GM18517 (cell line): ENCODE data around the gene CXCL1.

ENCODE experiments used
- ATAC-seq: cut with Tn5 transposase; IDR thresholded peaks from one replicate; pipeline ENCODE4 v1.9.1; 2021; ENCODE audit warnings: mild to moderate bottlenecking, moderate library complexity; ENCODE audit not compliant: unreplicated experiment

The CXCL1 gene

DNA sequence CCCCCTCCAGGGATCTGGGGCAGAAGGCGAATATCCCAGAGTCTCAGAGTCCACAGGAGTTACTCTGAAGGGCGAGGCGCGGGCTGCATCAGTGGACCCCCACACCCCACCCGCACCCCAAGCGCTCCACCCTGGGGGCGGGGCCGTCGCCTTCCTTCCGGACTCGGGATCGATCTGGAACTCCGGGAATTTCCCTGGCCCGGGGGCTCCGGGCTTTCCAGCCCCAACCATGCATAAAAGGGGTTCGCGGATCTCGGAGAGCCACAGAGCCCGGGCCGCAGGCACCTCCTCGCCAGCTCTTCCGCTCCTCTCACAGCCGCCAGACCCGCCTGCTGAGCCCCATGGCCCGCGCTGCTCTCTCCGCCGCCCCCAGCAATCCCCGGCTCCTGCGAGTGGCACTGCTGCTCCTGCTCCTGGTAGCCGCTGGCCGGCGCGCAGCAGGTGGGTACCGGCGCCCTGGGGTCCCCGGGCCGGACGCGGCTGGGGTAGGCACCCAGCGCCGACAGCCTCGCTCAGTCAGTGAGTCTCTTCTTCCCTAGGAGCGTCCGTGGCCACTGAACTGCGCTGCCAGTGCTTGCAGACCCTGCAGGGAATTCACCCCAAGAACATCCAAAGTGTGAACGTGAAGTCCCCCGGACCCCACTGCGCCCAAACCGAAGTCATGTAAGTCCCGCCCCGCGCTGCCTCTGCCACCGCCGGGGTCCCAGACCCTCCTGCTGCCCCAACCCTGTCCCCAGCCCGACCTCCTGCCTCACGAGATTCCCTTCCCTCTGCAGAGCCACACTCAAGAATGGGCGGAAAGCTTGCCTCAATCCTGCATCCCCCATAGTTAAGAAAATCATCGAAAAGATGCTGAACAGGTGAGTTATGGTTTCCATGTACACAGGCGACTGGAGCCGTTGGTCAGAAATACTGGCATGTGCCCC is at the start of gene CXCL1:
Gene CXCL1, plus strand, starts transcription at position 264 of the 926 bp plus-strand sequence. Its CDS starts 78 bp downstream, at position 342.
- no peak for ATAC-seq

DNA sequence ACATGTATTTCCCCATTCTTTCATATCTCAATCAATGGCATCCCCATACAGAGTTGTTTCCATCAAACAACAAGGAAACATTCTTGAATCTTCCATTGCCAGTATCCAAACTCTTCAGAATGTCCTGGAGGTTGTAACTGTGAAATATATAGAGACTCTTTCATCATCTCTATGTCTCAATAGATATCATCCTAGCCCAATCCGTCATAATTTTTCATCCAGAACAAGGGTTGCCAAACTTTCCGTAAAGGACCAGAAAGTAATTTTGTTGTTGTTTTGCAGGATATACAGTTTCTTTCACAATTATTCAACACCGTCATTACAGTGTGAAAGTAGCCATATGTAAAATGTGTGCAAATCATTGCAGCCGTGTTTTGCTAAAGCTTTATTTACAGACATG is 47.9 kb upstream of the CXCL1 start:
- no peak for ATAC-seq

DNA sequence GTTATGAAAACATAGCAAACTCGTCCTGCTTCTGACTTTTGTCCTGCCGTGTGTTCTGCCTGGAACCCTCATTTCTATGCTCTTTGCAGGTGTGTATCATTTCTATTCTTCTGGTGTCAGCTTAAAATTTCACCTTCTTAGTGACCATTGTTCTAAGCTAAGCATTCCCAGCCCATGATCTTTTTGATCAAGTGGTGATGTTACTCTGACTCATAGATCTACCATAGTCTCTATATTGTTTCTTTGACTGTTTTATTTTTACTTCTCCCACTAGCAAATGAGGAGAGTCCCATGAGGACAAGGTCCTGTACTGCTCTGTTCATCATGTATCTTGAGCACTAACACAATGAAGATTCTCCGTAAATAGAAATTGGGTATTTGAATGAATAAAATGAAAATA is 46.8 kb upstream of the CXCL1 start:
- no peak for ATAC-seq

DNA sequence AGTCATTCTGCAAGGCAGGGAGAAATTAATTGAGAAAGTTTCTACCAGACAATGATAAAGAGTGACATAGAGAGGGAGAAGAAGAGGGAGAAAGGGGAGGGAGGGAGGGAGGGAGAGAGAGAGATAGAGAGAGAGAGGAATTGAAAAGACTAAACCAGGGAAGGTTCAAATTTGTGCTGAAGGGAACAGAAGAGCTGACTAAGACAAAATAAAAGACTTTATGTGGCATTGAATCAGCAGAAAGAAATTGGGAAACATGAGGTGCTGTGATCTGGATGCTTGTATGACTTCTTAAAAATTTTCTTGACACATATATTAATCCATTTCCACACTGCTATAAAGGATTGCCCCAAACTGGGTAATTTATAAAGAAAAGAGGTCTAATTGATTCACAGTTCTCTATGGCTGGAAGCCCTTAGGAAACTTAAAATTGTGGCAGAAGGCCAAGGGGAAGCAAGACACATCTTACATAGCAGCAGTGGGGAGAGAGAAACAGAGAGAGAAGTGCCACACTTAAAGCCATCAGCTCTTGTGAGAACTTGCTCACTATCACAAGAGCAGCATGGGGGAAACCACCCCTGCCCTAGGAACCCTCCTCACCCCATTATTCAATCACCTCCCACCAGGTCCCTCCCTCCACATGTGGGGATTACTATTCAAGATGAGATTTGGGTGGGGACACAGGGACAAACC is 46.2 kb upstream of the CXCL1 start:
- no peak for ATAC-seq

DNA sequence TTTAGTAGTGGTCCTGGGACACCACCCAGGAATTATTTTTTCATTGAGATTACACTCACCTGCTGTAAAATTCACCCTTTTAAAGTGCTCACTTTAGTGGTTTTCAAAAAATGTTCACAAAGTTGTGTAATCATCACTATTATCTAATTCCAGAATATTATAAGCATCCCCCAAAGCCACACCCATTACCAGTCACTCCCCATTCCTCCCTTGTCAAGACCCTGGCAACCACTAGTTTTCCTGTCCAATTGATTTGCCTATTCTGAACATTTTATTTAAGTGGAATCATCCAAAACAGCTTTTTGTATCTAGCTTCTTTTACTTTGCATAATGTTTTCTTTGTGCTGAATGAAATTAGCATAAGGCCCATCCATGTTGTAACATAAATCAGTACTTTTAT is 45.4 kb upstream of the CXCL1 start:
- ATAC-seq = no peak

DNA sequence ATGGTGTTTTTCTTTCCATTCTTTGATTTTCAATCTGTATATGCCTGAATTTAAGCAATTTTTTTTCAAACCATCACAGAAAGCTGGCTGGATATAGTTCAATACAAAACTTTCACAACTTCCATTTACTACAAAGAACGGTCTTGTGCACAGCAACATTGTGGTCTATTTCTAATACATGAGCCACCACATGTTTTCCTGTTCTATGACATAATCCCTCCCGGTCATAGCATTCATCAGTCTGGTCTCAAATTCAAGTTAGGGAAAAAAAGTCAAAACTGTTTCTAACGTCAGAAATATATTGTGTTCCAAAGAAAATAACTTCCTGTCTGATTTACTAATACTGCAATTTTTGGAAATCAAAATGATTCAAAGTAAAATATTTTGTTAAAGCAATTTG is 40.2 kb upstream of the CXCL1 start:
- no peak for ATAC-seq

DNA sequence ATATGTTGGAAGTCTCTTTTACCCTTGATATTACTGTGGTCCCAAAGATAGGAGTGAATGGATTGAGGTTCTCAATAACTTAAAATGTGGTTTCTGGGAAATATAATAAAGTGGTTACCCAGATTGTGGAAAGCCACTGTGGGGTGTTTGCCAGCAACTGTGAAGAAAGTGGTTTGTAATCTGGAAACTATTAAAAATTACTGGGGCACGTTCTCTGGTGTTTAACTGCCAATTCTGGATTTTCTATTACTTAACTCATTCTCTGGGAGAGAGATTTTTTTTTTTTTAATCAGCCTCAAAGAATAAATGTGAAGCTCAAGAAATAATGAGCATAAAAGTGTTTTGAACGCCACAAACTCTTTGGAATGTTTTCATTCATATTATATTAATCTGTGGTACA is 37.6 kb upstream of the CXCL1 start:
- no peak for ATAC-seq

DNA sequence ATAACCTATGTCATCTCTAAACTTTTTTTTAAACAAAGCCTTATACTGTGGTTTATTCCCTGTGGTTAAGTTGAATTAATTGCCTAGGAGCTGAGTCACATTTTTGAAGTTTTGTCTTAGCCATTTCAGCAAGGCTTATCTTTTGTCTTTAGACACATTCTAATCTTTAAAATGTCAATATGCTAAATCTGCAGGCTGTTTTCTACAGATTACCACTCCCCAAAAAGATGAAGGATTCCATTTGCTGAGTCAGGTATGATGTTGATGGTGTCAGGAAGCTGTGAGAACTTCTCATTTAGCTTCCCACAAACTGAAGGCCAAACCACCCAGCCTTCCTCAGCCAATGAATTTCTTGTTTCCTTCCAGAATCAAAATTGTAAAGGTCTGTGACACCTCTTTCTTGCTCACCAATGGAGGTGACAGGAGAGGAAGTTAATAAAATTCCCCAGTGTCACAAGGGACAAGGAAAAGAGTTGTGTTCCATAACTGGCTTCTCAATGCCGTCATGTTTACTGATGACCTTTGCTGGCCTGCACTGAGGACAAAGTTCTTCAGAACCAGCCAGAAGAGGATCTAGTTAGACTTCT is 36.4 kb upstream of the CXCL1 start:
- no peak for ATAC-seq

DNA sequence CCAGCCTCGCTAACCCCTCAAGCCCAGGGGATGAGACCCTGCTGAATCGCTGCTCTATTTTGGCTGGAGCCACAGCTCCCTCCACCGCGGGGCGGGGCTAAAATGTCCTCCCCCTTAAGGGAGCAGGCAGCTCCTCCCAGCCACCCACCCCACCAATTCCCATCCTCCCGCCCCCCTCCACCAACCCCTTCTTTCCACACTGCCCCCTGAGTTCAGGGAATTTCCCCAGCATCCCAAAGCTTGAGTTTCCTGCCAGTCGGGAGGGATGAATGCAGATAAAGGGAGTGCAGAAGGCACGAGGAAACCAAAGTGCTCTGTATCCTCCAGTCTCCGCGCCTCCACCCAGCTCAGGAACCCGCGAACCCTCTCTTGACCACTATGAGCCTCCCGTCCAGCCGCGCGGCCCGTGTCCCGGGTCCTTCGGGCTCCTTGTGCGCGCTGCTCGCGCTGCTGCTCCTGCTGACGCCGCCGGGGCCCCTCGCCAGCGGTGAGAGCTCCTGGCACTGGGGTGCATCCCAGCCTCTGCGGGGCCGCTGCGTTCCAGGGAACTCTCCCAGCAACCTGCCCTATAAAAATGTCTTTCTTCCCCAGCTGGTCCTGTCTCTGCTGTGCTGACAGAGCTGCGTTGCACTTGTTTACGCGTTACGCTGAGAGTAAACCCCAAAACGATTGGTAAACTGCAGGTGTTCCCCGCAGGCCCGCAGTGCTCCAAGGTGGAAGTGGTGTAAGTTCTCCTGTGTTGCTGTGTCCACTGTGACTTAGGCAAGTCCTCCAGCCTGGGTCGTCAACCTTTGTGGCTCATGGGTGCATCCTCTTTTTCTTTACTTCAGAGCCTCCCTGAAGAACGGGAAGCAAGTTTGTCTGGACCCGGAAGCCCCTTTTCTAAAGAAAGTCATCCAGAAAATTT is 32.6 kb upstream of the CXCL1 start, which contains the start of gene CXCL6:
Gene CXCL6, plus strand, starts transcription at position 306 of the 907 bp plus-strand sequence. Its CDS starts 73 bp downstream, at position 379.
- no peak for ATAC-seq

DNA sequence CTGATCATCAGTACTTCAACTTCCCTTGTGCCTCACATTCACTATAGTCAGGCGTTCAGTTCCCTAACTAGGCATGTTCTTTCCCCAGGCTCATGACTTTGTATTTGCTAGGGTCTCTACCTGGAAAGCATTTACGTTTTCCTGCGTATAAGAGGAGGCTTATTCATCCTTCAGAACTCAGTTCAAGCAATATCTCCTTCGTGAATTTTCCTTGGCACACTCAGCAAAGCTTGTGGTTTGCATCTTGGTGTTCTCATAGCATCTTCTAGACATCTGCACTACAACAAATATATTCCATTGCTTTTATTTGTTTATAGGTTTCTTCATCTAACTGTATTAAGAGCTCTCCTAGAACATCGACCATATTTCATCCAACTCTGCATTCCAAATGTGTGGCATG is 30.1 kb upstream of the CXCL1 start:
- ATAC-seq = no peak

DNA sequence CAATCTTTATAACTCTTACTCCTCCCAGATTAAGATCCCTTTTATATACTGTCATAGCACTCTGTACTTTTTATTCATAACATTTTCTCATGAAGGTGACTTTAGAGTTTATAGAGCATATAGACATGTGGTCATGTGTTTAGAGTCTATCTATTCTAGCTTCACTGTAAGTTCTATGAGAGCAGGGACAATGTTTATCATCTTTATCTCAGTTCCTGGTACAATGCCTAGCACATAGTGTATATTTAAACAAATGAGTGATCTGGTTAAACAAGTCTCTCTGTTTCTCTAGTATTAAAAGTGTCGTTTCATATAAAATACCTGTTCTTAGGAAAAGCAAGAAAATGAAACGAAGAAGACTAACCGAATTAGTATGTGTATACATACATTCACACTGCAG is 29.5 kb upstream of the CXCL1 start:
- ATAC-seq = no peak

DNA sequence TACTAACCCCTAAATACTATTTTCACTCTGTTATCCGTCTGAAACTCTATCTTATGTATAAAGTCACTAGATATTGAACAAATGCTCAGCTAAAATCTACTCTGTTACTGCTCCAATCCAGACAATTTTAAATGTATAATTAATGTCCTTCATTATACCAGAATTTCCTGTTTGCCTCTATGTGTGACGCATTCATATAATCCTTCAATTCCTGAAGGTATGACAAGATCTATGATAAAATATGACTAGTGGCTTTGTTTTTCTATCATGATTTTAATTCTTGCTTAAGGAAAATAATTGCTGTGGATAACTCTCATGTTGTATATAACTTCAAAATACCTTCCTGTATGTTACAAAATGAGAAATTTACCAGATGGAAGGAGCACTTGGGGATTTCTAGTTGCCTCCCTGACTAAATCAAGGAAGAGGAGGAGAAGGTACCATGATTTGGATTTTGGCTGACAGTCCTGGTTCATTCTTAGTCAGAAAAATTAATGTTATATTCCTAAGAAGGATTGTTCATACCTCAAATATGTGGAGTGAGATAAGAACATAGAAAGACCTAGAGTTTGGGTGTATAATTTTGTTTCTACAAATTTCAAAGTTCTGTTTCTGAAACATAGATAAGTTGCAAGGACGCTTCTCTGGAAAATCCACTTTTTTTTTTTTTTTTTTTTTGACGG is 27.8 kb upstream of the CXCL1 start:
- no peak for ATAC-seq

DNA sequence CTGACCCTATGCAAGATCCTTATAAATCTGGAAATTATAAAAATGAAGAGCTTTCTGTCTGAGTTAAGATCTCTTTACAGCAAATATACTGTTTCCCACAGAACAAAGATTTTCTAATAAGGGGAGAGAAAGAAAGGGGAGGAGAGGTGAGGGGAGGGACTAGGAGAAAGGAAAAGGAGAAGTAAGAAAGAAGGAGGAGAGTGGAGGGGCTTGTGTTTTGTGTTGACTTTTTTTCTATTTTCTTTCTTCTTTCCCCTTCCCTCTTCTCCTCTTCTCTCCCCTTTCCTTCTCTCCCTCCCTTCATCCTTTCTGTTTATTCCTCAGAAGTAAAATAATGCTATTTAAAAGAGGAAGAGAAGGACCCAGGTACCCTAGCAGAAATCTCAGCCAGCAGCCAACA is 26.5 kb upstream of the CXCL1 start:
- no peak for ATAC-seq

DNA sequence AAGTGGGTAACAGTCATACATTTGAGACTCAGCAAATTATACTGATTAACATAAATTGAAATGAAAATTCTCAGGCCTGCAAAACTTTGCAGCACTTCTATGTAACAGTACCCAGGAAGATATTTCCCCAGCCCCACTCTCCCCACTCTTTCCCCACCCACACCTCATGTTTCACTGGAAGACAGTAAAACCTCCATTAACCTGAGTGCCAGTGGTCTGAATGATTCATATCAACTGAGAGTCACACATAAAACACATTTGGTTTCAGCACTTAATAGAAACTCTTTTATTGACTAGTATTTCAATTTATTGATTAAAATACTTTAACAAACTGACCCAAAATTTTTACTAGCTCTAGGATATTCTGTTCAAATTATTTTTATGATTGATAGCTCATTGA is 25.8 kb upstream of the CXCL1 start:
- no peak for ATAC-seq

DNA sequence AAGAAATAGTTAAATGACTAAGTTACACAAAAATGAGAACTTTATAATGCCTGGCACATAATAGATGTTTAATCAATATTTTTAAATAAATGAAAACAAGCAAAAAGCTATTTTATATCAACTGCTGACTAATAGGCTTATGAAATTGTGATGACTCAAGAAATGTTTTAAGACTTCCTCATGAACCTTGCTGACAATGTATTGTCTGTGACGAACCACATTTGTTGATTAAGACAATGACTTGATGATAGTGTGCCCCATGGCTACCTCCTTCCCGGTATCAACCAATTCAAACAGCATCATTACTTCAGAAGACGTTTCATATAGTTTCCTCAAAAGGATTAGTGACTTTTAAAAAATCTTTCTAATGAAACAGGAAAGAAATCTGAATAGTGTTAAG is 24.8 kb upstream of the CXCL1 start:
- ATAC-seq = no peak

DNA sequence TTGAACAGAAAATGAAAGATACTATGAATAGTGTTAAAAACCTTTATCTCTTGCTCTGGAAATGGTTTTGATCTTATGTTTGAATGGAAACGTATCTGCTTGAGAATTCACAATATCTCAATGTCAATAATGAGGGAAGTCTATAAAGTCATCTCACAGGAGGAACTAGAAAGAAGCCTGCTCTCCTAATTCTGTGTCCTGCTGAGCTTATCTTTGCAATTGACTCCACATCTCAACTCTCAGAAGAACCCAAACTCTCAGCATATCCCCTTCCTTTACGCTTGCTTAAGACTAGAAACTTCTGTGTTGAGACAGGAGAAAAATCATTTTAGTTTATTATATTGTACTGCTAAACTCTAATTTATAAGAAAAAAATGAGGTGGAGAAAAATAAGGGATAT is 24.4 kb upstream of the CXCL1 start:
- no peak for ATAC-seq

DNA sequence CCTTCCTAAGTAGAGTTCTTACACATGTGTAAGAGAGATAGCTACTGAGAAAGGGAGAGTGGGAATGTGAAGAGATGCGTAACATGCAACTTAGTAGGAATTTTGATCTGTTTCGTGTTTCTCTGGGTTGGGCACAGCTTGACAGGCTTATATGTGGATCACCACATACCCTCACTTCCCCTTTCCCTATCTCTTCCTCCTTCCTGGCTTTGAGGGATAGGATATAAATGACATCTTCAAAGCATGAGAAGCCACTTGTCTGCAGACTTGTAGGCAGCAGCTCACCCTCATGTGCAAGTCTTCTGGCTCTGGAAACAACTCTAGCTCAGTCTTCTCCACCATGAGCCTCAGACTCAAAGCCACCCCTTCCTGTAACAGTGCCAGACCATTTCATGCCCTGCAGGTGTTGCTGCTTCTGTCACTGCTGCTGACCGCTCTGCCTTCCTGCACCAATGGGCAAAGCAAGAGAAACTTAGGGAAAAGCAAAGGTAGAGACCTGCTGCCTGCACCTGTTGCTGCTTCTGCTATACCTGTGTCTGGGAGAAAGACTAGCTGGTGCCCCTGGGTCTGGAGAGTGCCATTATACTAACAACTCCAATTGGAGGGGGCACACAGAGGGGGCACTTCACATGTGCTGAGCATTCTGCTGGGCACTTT is 21.5 kb upstream of the CXCL1 start:
- ATAC-seq = no peak

DNA sequence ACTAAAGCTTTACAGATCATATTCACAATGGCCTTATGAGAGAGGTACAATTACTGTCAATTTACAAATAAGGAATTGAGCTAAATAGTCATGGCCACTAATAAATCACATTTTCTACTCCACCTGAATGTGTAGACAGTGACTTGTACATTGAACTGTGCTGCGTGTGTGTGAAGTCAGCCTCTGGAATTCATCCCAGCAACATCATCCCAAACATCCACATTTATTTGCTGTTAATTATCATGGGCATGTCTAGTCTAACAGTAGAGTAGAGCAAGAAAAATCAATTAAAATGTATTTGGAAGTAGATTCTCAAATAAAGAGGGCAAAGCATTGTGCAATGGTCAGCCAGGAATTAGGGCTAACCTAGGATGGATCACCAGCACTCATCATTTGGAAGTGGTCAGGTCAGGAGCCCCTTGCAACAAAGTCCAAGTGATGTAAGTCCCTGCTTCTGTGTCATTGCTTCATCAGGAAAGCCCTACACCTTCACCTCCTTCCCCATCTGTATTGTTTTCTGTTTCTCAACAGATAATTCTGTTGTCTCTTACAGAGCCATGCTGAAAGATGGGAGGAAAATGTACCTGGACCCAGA is 20.9 kb upstream of the CXCL1 start:
- ATAC-seq = no peak

DNA sequence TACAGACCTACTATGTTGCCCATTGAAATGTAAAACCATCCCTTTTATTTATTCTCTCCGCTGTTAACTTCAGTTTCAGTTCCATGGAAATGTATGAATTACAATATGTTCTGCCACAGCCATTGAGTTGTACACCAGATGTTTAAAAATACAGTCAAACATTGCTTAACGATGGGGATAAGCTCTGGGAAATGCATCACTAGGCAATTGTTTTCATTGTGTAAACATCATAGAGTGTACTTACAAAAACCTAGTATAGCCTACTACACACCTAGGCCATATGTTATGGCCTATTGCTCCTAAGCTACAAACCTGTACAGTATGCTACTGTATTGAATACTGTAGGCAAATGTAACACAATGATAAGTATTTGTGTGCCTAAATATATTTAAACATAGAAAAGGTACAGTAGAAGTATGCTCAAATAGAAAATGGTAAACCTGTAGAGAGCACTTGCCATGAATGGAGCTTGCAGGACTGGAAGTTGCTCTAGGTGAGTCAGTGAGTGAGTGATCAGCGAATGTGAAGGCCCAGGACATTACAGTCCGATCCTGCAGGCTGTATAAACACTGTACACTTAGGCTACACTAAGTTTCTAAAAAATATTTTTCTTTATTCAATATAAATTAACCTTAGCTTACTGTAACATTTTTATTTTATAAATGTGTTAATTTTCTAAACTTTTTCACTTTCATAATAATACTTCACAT is 18.8 kb upstream of the CXCL1 start:
- no peak for ATAC-seq
